ENCODE data around the gene S100A4. TPM values are rescaled to one million over a fixed set of nuclear protein-coding genes. Genes with fewer than 3 reads are reported as not detected.

The S100A4 gene
- total RNA-seq, 2 experiments from 2014 or later, result 109 to 118 TPM

DNA sequence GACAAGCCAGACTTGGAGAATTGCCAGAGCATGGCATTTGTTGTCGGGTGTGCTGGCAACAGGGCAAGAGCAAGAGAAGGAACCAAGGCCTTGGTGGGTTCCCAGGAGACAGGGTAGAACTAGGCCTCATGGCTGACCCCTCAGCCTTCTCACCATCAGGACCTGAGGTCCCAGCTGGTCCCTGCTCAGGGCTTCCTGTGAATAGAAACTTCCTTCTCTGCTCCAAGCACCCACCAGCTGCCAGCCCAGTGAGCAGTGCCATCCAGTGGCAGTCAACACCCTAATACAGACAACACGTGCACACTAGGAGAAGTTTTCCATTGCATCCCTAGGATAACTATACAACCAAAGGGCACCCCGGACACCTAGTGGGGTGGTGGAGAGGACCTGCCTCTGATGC is 32.6 kb downstream of the S100A4 start:
- H3K4me1 Mint-ChIP-seq (ENCODE audit: low read depth), result peaks cover 7% of the 10 kb centered on the region
- no peak for TF ChIP-seq CTCF (IDR thresholded peaks at IDR 0.05)
- H3K27me3 Mint-ChIP-seq, result no peaks in the 10 kb centered on the region
- H3K4me3 Mint-ChIP-seq, result no peak overlapping the region
- no peak overlapping the region for H3K27ac Mint-ChIP-seq
- ChIA-PET CTCF (interaction anchor here (1.2 kb wide), 1 partner anchor 60 kb away, joined by 5 read pairs; no protein-coding TSS in a partner anchor), POLR2A (interaction anchor here (1.2 kb wide), 1 partner anchor 55 kb away, joined by 3 read pairs; no protein-coding TSS in a partner anchor)
- no peak for DNase-seq
- intact Hi-C loops (cut with micrococcal nuclease), result loop anchor here (5.0 kb wide), 1 partner anchor 234 kb away; no protein-coding TSS in a partner anchor
- no peaks in the 10 kb centered on the region for H3K9me3 Mint-ChIP-seq
- H3K36me3 Mint-ChIP-seq (ENCODE audit: low read depth), result no peaks in the 10 kb centered on the region
- ATAC-seq, result no peak

DNA sequence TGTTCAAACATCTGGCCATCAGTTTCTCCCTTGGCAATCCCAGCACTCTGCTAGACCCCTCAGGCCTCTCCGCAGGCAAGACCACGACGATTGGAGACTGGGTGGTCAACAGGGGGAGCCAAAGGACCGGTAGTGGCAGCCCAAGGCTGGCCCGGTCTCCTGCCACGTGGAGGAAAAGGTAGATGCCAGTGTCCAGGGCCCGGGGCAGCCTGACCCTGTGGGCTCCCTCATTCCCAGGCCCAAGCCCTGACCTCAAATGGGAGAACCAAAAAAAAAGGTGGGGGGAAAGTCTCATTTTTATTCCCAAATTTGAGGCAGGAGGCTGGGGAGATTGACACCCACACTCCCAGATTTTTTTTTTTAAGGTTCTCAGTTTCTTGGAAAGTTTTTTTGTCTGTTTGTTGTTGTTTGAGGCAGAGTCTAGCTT is 34.6 kb downstream of the S100A4 start:
- DNase-seq (peak; percentile 88), ATAC-seq (peak; percentile 94)
- no peak overlapping the region for H3K4me3 Mint-ChIP-seq
- H3K9me3 Mint-ChIP-seq, result no peaks in the 10 kb centered on the region
- H3K4me1 Mint-ChIP-seq (ENCODE audit: low read depth), result peaks cover 7% of the 10 kb centered on the region
- peak overlapping the region; percentile 66 for H3K27ac Mint-ChIP-seq
- intact Hi-C loops (cut with micrococcal nuclease), result loop anchor here (1.0 to 5.0 kb wide), 3 partner anchors 55 to 236 kb away; partner anchors contain the start of gene S100A14
- CTCF ChIA-PET, result interaction anchor here (0.6 to 4.2 kb wide), 61 partner anchors 10 to 261 kb away, joined by 3 to 88 read pairs (median 5); partner anchors contain the start of genes CHTOP, ILF2, S100A13 and S100A14
- POLR2A ChIA-PET, result interaction anchor here (1.0 to 1.5 kb wide), 4 partner anchors 25 to 124 kb away, joined by 3 to 7 read pairs (median 4); partner anchors contain the start of genes CHTOP and S100A6
- H3K36me3 Mint-ChIP-seq (ENCODE audit: low read depth), result no peaks in the 10 kb centered on the region
- no peaks in the 10 kb centered on the region for H3K27me3 Mint-ChIP-seq
- TF ChIP-seq CTCF (IDR thresholded peaks at IDR 0.05), result peak; percentile 99

DNA sequence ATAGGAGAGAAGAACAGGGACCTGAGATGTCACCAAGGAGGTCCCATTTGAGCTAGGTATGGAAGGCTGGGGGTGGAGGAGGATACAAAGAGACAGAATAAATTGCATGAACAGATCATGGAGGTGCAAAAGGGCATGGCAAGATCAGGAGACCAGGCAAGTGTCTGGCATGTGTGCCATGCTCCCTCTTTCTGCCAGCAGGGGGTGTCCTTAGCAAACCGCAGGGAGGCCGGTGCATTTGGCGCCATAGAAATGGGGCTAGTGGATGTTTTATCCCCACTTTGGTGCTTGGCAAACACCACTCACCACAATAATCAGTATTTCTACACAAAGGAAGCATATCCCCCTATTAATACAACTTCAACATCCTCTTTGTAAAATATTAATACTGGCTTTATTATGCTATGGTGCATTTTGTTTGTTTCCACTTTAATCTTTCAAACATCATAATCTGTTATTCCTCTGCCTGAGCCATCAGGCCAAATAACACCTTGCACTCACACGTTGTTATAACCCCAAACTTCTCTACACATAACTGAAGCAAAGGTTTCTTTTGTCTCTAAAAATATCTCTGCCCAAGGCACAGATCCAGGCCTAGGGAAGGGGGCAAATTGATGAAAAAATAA is 35.8 kb downstream of the S100A4 start:
- H3K4me1 Mint-ChIP-seq (ENCODE audit: low read depth), result peaks cover 7% of the 10 kb centered on the region
- no peaks in the 10 kb centered on the region for H3K36me3 Mint-ChIP-seq (ENCODE audit: low read depth)
- intact Hi-C loops (cut with micrococcal nuclease), result loop anchor here (2.0 to 5.0 kb wide), 2 partner anchors 107 to 237 kb away; partner anchors contain the start of gene S100A14
- no peak overlapping the region for H3K27ac Mint-ChIP-seq
- H3K9me3 Mint-ChIP-seq, result no peaks in the 10 kb centered on the region
- CTCF ChIA-PET, result interaction anchor here (0.6 to 4.2 kb wide), 39 partner anchors 8 to 239 kb away, joined by 3 to 88 read pairs (median 7); partner anchors contain the start of genes CHTOP, S100A1, S100A13 and S100A14
- TF ChIP-seq CTCF (IDR thresholded peaks at IDR 0.05), result peak; percentile 74
- no peaks in the 10 kb centered on the region for H3K27me3 Mint-ChIP-seq
- DNase-seq (peak; percentile 85), ATAC-seq (peak; percentile 68)
- POLR2A ChIA-PET, result interaction anchor here (1.3 kb wide), 1 partner anchor 125 kb away, joined by 3 read pairs; no protein-coding TSS in a partner anchor
- no peak overlapping the region for H3K4me3 Mint-ChIP-seq

GRCh38 chr1:153509036-153509435 is 36.6 kb downstream of the S100A4 start:
- peaks cover 10% of the 10 kb centered on the region for H3K4me1 Mint-ChIP-seq (ENCODE audit: low read depth)
- H3K4me3 Mint-ChIP-seq, result no peak overlapping the region
- no peak for DNase-seq
- no peak overlapping the region for H3K27ac Mint-ChIP-seq
- ChIA-PET POLR2A (interaction anchor here (0.6 kb wide), 1 partner anchor 711 kb away, joined by 3 read pairs; a partner anchor contains a TSS), CTCF (interaction anchor here (0.6 to 4.2 kb wide), 11 partner anchors 11 to 119 kb away, joined by 3 to 88 read pairs (median 19); partner anchors contain the start of genes S100A1, S100A13, S100A14 and S100A4)
- intact Hi-C loops (cut with micrococcal nuclease), result no loop called here
- no peak for ATAC-seq
- H3K9me3 Mint-ChIP-seq, result no peaks in the 10 kb centered on the region
- no peaks in the 10 kb centered on the region for H3K27me3 Mint-ChIP-seq
- TF ChIP-seq CTCF (IDR thresholded peaks at IDR 0.05), result no peak
- H3K36me3 Mint-ChIP-seq (ENCODE audit: low read depth), result no peaks in the 10 kb centered on the region

Data from activated CD8-positive, alpha-beta T cell treated with anti-CD3 and anti-CD28 coated beads for 36 hours (primary cell).